ENCODE measurements around the gene HOXC11.

GRCh38 chr12:53964315-53964713 is 8.6 kb upstream of the HOXC11 start:
- TF ChIP-seq CTCF (IDR thresholded peaks at IDR 0.05; ENCODE audit: insufficient read depth, low read length) (no peak), POLR2AphosphoS5 (IDR thresholded peaks at IDR 0.05; ENCODE audit: low read depth) (no peak), GABPA (IDR thresholded peaks at IDR 0.05; ENCODE audit: low read depth) (no peak)
